Epithelial cell of umbilical artery (primary cell): ENCODE measurements around the gene SUV39H2. TPM values are rescaled to one million over a fixed set of nuclear protein-coding genes. Genes with fewer than 3 reads are reported as not detected.

ENCODE experiments used
- total RNA-seq: library from RNA; depleted of rRNA; stranded (reverse); fragments of >200 nt; gene quantifications from 2 replicates; pipeline ENCODE4 v1.2.3, GENCODE V29; 2014

The SUV39H2 gene
- 17.2 and 30.2 TPM in 2 replicates for total RNA-seq

DNA sequence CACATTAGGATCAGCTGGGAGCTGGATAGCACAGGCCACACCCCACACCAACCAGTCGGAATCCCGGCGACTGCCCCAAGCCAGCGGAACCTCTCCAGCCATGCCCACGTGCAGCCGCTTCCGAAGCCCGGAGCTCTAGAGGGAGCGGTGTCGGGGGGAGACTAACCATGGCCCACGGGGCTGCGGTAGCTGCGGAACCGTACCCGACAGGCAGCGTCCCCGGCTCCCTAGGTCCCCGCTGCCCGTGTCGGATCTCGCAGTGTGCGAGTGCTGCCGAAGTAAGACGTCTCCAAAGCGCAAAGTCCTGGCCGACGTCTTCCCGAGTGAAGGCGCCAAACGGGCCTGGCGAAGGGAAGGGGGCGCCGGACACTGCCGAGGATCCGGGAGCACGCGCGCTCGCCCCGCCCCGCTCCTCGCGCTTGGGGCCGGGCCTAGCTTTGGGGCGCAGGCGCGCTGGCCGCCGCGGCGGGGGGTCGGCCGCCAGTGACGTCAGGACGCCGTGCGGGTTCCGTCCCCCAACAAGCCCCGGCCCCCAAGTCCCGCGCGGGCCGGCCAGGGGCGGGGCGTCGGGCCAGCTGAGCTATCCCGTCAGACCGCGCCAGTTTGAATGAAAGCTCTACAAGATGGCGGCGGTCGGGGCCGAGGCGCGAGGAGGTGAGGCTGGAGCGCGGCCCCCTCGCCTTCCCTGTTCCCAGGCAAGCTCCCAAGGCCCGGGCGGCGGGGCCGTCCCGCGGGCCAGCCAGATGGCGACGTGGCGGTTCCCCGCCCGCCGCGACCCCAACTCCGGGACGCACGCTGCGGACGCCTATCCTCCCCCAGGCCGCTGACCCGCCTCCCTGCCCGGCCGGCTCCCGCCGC is at the start of gene SUV39H2:
Gene SUV39H2 (plus strand): TSS at position 601 of the 858 bp plus-strand sequence. CDS start 23 bp downstream, at position 624.

DNA sequence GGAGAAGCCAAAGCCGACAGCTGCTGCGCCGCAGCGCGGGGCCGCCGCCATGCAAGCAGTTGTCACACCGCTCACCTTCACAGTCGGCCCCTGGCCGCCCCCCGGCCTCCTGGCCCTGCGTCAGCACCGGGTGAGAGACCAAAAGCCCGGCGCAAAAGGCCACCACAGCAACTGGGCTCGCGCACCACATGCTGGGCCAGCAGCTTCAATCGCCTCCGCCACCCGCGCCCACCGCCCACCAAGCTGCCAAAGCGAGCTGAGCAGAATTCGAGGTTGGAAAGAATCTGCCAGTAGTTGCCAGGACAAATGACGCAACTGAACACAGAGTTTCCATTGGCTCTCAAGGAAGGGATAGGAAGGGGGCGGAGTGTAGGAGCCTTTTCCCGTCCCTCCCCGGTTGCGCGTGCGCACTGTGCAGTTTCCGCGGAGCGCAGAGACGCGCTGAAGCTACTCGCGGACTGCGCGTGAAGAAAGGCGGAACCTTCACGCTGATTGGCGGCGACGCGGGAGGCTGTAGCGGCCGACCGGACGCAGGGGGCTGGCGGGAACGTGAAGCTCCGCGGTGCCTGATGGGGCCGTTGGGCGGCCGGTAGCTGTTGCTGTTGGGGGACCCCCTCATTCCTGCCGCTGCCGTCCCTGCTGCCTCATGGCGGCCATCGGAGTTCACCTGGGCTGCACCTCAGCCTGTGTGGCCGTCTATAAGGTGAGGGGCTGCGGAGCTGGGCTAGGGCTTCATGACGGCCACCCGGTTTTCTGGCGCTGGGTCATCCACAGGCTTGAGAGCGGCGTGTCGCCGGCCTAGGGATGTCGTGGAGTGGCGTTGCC is 40.7 kb upstream of the SUV39H2 start, which contains the start of the genes CDNF, HSPA14 and MSANTD7:
Gene CDNF (minus strand): TSS at position 281 of the 825 bp plus-strand sequence. CDS start 91 bp downstream, at position 190.
Gene HSPA14 (plus strand): TSS at position 550 of the 825 bp plus-strand sequence. CDS start 97 bp downstream, at position 647.
Gene MSANTD7 (plus strand): TSS at position 550 of the 825 bp plus-strand sequence. CDS start 3,979 bp downstream, outside the sequence.

Other genes starting within 250 kb of the SUV39H2 start
- 112 and 146 TPM in 2 replicates for gene FAM107B, start 104.0 kb upstream of the SUV39H2 start, total RNA-seq
- gene CDNF, start 40.8 kb upstream of the SUV39H2 start, total RNA-seq: 0.32 and 0.61 TPM in 2 replicates
- 14.9 and 23.1 TPM in 2 replicates for gene HSPA14, start 40.6 kb upstream of the SUV39H2 start, total RNA-seq
- gene MSANTD7, start 40.6 kb upstream of the SUV39H2 start, total RNA-seq: 20.1 and 24.8 TPM in 2 replicates
- 6.2 and 8.5 TPM in 2 replicates for gene DCLRE1C, start 75.2 kb downstream of the SUV39H2 start, total RNA-seq
- gene MEIG1, start 80.5 kb downstream of the SUV39H2 start, total RNA-seq: 0.61 TPM in 1 of 2 replicates, not detected in the other
- under 0.01 TPM in 1 of 2 replicates, not detected in the other for gene OLAH, start 165.1 kb downstream of the SUV39H2 start, total RNA-seq
- 1.3 and 4.6 TPM in 2 replicates for gene ACBD7, start 209.9 kb downstream of the SUV39H2 start, total RNA-seq
- gene RPP38, start 218.5 kb downstream of the SUV39H2 start, total RNA-seq: 14.0 and 18.4 TPM in 2 replicates